Dedifferentiated amniotic fluid mesenchymal stem cell (primary cell): Measurements from ENCODE around the gene HOXA11.

ENCODE experiments used
- DNase-seq: peaks from one replicate; pipeline ENCODE4 v3.0.0-alpha.2; 2016; ENCODE audit errors: extremely low spot score

HOXA11 gene

DNA sequence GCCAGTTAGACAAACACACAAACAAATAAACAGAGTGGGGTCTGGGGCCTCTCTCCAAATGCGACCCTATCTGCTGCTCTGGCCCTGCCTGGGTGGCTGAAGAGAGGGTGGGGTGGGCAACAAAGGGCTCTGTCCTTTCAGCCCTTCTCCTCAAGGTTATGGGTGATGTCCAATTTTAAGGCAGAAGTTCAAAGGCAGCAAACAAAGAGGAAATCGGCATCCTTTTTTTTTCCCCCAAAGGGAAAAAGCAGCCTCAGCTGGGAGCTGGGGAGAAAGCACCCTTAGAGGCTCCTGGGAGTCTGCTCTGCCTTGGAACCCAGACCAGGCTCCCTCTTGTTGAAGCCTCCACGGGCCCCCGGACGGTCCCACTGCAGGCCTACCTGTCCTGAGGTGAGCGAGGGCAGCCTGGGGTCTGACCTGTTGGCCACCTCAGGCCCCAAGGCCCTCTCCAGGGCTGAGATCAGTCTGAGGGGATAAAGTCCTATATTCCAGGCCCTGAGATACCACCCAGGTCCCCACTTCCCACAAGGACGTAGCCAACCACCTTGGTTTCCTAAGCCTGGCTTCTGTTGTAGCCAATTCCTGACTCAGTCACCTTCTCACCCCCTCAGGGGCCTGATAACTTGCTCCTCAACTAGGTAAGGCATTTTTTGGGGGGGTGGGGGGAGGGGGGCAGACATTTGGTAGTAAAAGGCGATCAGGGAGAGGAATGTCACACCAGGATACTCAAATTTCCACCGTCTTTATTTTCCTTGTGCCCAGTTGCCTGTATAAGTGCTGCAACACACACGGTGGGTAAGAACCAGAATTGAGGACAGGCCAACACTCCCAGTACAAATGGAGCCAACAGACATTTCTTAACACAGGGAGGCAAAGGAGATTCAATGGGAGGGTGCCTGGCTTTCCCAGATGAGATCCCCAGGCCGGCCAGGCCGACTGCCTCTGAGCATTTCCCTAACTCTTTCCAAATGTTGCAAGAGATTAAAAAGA is 4.3 kb downstream of the HOXA11 start:
- no peak for DNase-seq

DNA sequence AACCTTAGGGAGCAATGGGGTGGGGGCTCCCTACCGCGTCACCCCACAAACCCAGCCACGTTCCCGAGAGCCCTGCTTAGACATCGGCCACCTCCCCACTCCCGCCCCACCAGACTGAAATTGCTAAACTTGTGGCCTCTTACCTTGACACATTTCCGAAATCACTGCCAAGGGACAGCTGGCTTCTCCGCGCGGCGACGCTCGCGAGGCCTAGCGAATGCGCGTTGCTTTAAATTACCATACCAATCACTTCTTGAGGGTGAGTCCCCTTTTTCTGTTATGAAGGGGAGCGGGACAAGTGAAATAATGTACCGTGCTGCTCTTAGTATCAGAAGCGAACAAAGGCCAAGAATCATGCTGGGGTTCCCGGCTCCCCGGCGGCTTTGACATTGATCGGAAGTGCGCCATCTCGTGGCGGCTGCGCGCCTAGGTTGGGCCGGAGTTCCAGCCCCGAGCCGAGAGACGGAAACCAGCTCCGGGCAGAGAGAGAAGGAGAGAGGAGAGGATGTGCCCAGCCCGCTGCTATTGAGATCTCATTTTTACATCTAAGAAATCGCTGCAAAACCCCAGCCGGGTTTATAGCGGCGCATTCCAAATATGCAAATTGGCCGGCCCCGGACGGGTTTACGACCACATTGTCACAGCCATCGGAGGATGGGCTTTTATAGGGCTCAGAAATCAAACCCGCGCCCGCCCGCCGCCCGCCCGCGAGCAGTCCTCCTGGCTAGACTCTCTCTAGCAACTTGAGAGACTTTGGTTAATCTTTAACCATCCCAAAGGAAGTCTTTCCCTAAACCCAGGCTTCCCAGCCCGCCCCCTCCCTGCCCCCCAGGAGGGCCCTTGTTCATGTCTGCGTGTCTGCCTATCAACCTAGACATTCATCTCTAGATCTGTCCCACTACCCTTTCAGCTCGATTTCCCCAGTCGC is 5.3 kb downstream of the HOXA11 start:
- DNase-seq: no peak

DNA sequence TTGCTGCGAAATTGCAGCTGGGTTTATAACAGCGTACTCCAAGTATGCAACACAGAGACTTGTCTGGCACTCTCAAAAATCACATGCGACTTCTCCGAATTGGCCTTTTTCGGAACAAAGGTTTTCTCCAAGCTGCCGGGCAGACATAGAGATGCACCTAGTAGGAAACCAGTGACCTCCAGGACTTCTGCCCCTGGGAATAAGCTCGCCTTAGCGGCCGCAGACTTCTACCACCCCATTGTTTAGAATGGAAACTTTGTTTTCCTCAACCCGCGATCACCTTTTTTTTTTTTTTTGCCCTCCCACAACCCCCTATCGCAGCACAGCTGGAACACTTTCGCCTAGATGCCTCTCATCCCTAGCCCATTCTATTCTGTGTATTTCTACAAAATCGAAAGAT is 6.0 kb downstream of the HOXA11 start:
- DNase-seq: no peak

DNA sequence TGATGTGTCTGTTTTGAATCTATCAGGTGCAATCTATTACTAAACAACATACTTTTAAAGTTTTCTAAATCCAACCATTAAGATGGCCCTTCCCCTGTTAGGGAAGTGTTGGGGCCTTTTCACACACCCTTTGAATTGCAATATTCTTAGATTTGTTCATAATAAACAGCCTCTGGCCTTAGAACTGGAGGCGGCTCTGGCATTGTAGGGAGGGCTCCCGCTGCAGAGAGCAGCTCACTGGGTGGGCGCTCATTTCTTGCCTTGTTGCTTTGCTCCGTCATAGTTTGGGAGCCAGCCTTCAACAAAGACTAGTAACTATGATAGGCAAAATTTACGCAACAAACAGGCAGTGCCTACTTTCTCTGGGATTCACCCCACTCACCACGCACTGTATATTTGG is 6.7 kb downstream of the HOXA11 start:
- no peak for DNase-seq

DNA sequence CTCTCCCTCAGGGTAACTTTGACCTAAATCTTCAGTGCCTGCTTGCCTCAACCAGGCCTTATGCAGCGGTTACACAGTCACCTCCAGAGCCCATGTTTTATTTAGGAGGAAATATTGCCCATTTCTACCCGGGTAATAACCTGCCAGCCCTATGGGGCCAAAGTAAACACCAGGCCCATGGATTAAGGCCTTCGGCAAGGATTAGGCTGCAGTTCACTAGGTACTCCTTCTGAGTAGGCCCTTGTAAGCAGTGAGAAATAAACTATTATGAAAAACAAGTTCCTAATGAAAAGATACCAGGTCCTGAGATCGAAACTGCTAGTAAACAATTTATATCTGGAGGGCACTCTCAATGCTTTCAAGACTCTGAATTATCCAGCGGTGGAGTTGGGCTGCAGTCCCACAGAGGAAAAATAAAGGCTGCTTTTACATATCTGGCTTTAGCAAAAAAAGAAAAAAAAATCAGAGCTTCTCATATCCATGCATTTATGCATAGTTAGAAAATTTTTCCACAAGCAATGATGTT is 7.2 kb downstream of the HOXA11 start:
- DNase-seq: no peak

DNA sequence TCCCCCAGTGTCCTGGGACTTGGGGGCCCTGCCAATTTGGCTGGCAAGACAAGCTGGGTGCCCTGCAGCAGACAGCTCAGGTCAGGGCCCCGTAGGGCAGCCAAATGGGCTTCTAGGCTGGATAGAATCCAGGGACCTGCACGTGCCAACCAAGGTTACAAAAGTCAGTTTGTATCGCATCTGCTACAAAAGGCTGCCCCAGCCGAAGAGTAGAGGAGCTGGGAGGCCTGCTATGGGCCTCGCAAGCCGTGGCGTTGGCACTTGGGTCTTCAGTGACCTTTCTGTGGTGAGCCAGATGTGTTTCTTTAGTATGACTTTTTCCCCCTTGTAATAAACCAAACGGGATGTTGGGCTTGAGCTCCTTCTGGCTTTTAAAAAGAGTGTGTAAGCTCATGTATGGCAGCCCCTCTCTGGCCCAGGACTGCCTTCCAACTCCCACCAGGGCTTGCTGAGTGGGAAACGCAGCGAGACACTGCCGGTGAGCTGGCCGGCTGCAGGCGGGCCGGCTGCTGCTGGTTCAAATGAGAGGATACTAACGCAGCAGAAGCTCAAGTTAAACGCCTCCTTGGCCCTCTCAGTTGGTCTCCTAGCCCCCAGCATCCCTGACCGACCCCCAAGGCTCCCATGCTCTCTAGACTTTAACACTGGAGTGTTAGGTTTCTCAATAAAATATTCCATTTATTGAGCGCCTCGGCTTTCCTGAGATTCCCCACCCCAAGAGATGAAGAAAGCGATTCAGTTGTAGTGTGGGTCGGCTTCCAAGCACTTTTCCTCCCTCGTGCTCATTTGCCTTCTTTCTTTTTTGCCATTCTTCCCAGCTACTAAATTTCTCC is 7.9 kb downstream of the HOXA11 start:
- DNase-seq: no peak

DNA sequence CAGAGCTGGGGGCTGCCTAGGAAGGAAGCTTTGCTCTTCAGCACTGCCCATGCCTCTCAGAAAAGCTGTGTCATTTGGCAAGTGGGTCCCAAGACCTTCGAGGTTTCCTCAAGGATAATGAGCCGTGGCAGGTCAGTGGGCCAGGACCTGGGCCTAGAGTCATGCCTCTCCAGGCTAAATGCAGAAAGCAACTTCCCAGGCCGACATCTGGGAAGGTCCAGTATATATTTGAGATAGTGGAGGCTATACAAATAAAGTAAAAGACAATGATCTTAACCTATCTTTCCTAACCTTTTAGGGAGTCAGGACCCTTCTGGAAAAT is 8.5 kb downstream of the HOXA11 start:
- DNase-seq: no peak

DNA sequence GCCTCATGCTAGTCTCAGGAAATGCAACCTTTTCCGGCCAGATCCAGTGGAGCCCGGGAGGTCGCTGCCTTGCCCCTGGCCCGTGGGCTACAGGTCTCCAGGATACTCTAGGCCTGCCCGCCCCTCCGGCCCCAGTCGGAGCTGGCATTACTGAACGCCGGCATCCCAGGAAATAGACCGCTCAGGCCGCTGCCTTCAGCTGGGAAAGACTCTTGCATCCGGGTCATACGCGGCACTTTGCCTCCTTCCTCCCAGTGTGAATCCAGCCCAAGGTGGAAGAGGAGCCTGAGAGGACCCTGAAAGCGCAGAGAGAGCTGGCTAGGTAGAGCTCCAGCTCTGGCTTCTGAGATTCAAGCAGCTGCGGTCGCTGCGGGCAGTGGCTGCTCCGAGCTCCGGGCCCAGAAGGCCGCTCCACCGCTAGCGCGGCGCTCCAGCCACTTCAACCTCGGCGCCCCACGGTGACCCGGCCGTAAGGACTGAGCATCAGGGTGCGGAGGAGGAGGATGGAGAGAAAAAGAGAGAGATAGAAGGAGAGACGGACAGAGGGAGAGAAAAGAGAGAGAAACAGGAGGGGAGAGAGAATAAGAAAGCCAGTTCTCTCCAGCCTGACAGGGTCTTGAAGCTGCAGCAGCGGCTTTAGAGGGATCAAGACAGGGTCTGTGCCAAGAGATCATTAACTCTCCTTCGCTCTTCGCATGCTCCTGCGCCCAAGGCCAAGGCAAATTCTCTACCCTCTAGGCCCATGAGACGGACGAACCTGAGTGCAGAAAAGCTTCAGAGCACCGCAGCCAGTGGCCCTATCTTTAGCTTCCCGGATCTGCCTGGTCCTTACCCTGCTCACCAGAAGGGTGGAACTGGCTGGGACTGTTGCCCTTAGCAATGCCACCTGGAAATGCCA is 9.2 kb downstream of the HOXA11 start:
- no peak for DNase-seq

DNA sequence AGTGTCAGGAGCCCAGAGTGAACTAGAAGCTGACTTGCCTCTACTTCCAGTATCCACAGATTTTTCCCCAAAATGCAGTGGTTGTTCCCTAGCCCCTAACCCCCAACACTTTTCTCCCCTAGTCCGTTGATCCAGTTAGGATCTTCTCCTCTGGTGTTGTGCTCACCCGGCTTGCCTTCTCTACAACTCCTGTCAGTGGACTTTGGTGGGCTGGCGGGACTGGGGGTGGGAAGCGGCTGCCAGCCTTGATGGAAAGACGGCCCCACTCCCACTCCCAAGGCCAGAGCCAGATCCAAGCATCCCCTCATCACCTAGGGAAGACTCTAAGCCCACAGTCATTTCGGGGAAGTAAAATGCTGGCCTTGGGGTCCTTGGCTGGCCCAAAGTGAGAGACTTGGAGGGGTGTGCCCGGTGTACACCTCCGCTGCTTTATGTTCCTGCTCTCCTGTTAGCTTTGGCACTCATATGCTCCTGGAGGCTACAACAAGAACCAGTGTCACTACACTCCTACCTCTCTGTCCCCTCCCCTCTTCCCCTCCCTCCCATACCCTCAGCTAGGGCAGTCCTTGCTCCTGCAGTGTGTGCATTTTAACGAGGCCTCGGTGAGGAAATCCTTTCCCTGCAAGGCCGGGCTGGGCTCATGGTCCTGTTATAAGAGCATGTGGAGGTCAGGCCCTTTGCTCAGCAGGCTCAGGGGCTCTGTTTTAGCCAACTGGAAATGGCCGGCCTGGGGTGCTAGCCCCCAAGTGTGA is 10.0 kb downstream of the HOXA11 start:
- DNase-seq: no peak

DNA sequence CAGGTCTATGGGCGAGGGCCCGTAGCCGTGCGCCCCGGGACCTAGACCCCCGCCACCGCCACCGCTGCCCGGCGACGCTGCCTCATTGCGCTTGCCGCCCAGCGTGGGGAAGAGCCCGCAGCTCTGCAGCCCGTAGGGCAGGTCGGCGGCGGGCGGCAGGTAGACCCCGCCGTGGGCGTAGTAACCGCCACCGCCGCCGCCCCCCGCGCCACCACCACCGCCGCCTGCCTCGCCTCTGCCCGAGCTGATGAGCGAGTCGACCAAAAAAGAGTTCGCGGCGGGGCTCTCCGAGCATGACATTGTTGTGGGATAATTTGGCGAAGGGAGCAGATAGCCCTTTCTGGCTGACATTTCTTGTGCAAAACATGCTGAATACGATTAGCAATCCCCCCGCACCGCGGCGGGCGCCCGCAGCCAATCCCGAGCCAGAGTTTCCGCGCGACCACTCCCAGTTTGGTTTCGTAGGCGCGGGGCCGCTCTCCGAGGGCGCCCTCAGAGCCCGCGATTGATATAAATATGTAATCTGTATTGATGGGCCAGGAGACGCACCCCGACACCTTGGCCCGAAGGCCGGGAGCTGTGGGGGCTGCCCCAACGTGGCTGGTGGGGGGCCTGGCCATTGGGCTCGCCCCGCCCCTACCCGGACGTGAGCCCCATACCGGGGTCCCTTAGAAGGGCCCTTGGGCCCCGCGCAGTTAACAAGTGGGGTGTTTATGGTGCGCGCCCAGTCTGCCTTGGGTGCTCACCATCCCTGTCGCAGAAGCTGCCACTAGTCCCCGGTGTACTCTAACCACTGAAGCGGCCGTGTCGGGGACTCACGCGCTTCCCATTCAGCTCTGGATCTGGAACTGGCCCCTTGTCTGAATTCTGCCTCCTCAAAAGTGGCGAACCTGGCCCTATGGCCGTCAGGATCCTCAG is 10.8 kb downstream of the HOXA11 start, which contains the start of gene HOXA10:
Gene HOXA10 (minus strand): TSS at position 365 of the 918 bp plus-strand sequence. CDS start 14 bp downstream, at position 351.
- no peak for DNase-seq

DNA sequence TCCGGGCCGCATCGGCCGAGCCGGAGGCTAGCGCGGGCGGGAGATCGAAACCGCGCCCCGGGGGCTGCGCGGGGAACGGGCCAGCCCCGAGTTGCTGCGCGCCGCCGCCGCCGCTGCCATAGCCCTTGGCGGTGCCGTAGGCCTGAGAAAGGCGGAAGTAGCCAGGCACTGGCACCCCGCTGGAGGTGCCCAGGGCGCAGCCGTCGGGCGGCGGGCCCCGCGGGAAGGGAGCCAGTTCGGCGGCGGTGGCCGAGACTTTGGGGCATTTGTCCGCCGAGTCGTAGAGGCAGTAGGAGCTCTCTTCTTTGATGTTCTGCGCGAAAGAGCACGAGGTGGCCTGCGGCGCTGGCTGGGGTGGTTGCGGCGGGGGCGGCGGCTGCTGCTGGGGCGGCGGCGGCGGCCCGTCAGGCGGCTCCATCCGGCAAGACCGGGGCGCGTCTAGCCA is 11.5 kb downstream of the HOXA11 start:
- no peak for DNase-seq

DNA sequence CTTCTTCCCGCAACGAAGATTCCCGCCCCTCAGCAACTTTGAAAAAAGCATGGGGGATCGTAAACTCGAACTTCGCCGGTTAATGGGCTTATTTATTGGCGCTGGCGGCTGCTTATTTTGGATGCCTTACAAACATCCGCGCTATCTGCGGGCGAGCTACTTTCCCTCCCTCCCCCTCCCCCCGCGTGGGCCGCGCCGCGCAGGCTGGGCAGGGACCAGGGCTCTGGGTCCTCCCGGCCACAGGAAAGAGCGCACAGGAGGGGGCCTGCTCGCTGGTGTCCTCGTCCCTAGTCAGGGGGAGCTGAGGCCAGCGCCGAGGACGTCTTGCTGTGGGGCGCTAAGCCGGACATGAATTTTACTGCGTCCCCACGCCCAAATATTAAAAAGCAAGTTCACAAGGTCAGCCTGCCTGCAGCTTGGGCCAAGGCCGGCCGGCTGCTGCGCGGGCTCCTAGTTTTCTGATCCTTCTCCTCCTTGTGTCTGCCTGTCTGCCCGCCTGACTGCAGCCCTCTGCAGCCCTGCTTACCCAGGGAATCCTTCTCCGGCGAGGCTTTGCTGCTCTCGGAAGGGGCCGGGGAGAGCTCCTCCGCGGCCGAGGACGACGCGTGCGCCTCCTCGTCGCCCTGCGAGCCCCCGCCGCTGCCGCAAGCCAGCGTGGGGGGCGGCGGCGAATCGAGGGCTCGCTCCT is 12.1 kb downstream of the HOXA11 start:
- DNase-seq: no peak

DNA sequence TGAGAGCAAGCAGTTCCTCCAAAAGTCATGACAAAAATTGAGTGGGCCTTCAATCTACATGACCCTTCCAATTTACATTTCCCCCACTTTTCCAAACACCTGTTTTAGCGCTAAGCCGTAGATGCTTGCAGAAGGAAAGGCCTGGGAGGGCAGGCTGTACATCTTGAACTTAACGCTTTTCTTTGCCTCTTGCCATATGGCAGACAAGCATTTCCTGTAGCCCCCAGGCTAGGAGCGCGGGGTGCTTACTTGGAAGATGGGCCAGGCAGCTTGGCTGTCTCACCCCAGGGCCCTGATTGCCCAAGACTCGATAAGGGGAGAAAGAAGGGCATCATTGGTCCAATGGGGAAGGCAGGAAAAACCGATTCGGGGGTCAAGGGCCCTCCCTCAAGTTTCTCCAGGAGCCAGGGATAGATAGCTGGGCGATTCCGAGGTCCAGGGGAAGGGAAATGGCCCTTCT is 12.7 kb downstream of the HOXA11 start:
- no peak for DNase-seq

DNA sequence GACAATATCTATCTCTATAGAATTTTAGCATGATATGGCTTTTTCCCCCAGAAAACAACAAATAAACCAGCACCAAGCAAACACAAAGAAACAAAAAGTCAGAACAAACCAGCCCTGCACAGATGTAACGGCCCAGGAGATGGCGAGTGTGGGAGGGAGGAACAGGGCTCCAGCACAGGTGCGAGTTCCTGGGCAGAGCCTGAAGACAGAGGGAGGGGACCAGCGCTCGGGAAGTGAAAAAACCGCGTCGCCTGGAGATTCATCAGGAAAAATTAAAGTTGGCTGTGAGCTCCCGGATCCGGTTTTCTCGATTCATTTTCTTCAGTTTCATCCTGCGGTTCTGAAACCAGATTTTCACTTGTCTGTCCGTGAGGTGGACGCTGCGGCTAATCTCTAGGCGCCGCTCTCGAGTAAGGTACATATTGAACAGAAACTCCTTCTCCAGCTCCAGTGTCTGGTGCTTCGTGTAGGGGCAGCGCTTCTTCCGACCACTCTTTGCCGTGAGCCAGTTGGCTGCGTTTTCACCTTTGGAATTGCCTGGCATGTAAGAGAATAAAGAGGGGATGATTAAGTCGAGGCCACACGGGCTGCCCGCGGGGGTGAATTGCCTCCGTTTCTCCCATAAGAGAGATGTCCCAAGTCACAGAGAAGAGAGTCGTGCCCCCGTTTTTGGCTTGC is 13.3 kb downstream of the HOXA11 start:
- DNase-seq: no peak

DNA sequence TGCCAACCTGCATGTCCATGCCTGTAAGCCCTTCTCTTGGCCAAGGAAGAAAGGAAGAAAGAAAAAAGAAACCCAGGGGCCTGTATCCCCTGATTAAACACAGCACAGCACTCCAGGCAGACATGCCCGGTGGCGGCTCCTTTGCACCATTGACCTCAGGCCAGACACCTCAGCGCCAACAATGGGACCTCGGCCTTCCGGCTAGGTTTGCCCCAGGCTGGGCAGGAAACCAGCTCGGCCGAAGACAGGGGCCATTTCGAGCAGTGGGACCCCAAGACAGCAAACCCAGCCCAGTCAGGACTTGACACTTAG is 13.8 kb downstream of the HOXA11 start:
- DNase-seq: no peak

DNA sequence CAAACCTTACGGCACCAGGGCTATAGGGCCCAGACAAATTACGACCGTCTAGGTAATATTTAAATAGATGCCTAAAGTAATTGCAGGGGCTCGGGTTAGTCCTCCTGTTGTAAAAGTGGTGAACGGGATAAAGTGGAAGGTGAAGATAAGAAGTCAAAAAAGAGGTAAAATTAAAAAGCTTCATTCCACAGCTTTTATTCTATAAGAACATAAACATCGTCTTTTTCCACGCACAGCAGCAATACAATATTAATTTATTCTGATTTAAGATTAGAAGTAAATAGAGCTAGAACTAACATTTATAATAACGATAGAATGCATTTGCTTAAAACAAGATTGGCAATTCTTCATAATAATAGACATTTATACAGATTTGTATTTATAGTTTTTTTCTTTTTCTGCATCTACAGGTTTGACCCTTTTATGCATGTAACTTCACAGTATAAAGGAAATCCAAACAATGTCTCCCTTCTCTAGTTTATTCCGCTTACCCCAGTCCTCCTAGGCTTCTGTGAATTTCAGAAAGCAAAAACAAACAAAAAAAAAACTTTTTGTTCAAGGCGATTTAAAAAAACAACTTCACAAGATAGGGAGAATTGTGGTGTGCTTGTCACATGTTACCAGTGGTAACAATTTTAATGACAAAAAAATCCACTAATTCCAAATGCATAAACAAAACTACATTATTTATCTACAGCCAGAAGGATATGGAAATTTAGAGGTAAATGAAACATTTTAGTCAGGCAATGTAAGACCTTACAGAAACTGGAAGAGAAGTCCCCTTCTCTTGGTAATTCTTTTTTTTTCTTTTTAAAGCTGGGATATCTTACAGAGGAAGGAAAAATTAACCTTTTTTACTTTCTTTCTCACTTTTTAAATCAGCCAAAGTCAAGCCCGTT is 14.4 kb downstream of the HOXA11 start:
- no peak for DNase-seq
